Thyroid gland (tissue), 4 donors: ENCODE results near the gene GOLGA5. TPM values are rescaled to one million over a fixed set of nuclear protein-coding genes. Genes with fewer than 3 reads are reported as not detected.

Experiments used
- DNase-seq, 2 donors: peaks; one replicate each; pipeline ENCODE4 v3.0.0-alpha.2; 2019
- H3K27ac ChIP-seq, 3 donors: fragments of 200-600 bp; sonication (generic); 1 replicate in 2 of 3; 2 replicates in 1 of 3; pipeline ENCODE4 v1.5.1; 2016 to 2019; ENCODE audit warnings: mild to moderate bottlenecking in 1 of 3, moderate library complexity in 1 of 3
- H3K27me3 ChIP-seq: fragments of 200-600 bp; sonication (generic); one replicate; pipeline ENCODE4 v1.5.1; 2019
- H3K36me3 ChIP-seq, 2 donors: fragments of 200-600 bp; sonication (generic); one replicate each; pipeline ENCODE4 v1.5.1; 2016 to 2019
- H3K4me1 ChIP-seq, 2 donors: fragments of 200-600 bp; sonication (generic); one replicate each; pipeline ENCODE4 v1.5.1; 2017 to 2019
- H3K4me3 ChIP-seq, 3 donors: fragments of 200-600 bp; sonication (generic); replicated peaks in 1 of 3; 1 replicate in 2 of 3; 2 replicates in 1 of 3; pipeline ENCODE4 v1.5.1; 2016; ENCODE audit warnings: mild to moderate bottlenecking in 1 of 3
- H3K9me3 ChIP-seq: fragments of 200-600 bp; sonication (generic); one replicate; pipeline ENCODE4 v1.5.1; 2017
- CTCF ChIP-seq, 6 experiments: fragments of 200-600 bp in 3 of 6; fragments of 450-650 bp in 3 of 6; sonication (generic) in 3 of 6; IDR thresholded peaks; one replicate each; pipeline ENCODE4 v1.5.1; 2016 to 2019; ENCODE audit warnings: antibody characterized with exemption in 6 of 6, mild to moderate bottlenecking in 2 of 6, inconsistent platforms in 1 of 6, moderate library complexity in 1 of 6
- POLR2A ChIP-seq, 2 donors: fragments of 450-650 bp; IDR thresholded peaks; one replicate each; pipeline ENCODE4 v1.6.1; 2017; ENCODE audit warnings: antibody characterized with exemption in 2 of 2, mild to moderate bottlenecking in 2 of 2, moderate library complexity in 1 of 2
- WGBS, 2 donors: methylation state at CpG; one replicate each; pipeline ENCODE4 v1.1.5; 2017; 5-methylcytosine and 5-hydroxymethylcytosine counted together
- intact Hi-C: fragments of 100-400 bp; cut with DNase I; formaldehyde crosslinking; loops from one replicate; pipeline ENCODE4 v1.15.1; 2023
- total RNA-seq, 4 donors: library from RNA; depleted of rRNA; stranded (reverse); fragments of >200 nt; gene quantifications; one replicate each; pipeline ENCODE4 v1.2.3, GENCODE V29; 2016

Gene GOLGA5
- total RNA-seq, 4 donors from 2014 or later, result 54.5 to 58.2 (median 57.6) TPM

- H3K9me3 ChIP-seq, result no peaks in the 10 kb centered on the region
- no peak for DNase-seq
- no peak overlapping the region for H3K27ac ChIP-seq
- no peaks in the 10 kb centered on the region for H3K36me3 ChIP-seq
- no peak overlapping the region for H3K4me3 ChIP-seq
- no peak for TF ChIP-seq POLR2A (IDR thresholded peaks at IDR 0.05)
- TF ChIP-seq CTCF (IDR thresholded peaks at IDR 0.05), result no peak
- WGBS, 2 donors, result 44 to 59% methylated on average over 13 of the region's 13 CpGs
- intact Hi-C loops, result no loop called here
- H3K27me3 ChIP-seq, result no peaks in the 10 kb centered on the region
- no peaks in the 10 kb centered on the region for H3K4me1 ChIP-seq
Measured at GRCh38 chr14:92874962-92875661, 81.0 kb downstream of the GOLGA5 start.

- DNase-seq, result peak; percentile 17 to 33
- intact Hi-C loops, result no loop called here
- WGBS, 2 donors, result 36 to 45% methylated on average over 9 to 15 of the region's 18 CpGs
- no peak overlapping the region for H3K4me3 ChIP-seq
- no peaks in the 10 kb centered on the region for H3K9me3 ChIP-seq
- no peaks in the 10 kb centered on the region for H3K4me1 ChIP-seq
- no peaks in the 10 kb centered on the region for H3K27me3 ChIP-seq
- no peak for TF ChIP-seq CTCF (IDR thresholded peaks at IDR 0.05)
- TF ChIP-seq POLR2A (IDR thresholded peaks at IDR 0.05), result no peak
- no peak overlapping the region for H3K27ac ChIP-seq
- H3K36me3 ChIP-seq, result no peaks in the 10 kb centered on the region
Measured at GRCh38 chr14:92877757-92878431, 83.8 kb downstream of the GOLGA5 start.

- no peak for DNase-seq
- no peak for TF ChIP-seq CTCF (IDR thresholded peaks at IDR 0.05)
- no peak for TF ChIP-seq POLR2A (IDR thresholded peaks at IDR 0.05)
- no peaks in the 10 kb centered on the region for H3K27me3 ChIP-seq
- no peaks in the 10 kb centered on the region for H3K36me3 ChIP-seq
- intact Hi-C loops, result no loop called here
- 71 to 81% methylated on average over 7 of the region's 7 CpGs for WGBS, 2 donors
- no peak overlapping the region for H3K27ac ChIP-seq
- H3K9me3 ChIP-seq, result no peaks in the 10 kb centered on the region
- H3K4me3 ChIP-seq, result no peak overlapping the region
- no peaks in the 10 kb centered on the region for H3K4me1 ChIP-seq
Measured at GRCh38 chr14:92880351-92880750, 86.2 kb downstream of the GOLGA5 start.

- Histone ChIP-seq H3K9me3 (no peaks in the 10 kb centered on the region), H3K36me3 (no peaks in the 10 kb centered on the region), H3K4me1 (no peaks in the 10 kb centered on the region), H3K4me3 (no peak overlapping the region), H3K27ac (no peak overlapping the region), H3K27me3 (no peaks in the 10 kb centered on the region)
- intact Hi-C loops, result no loop called here
- no peak for DNase-seq
- 19 to 37% methylated on average over 11 to 12 of the region's 12 CpGs for WGBS, 2 donors
- TF ChIP-seq POLR2A (IDR thresholded peaks at IDR 0.05) (no peak), CTCF (IDR thresholded peaks at IDR 0.05) (peak in 2 of 6 experiments; percentile 9 to 29)
Measured at GRCh38 chr14:92880851-92881250, 86.7 kb downstream of the GOLGA5 start.

- WGBS, 2 donors, result 93 to 94% methylated on average over 5 of the region's 5 CpGs
- intact Hi-C loops, result no loop called here
- DNase-seq, result no peak
- H3K27me3 ChIP-seq, result no peaks in the 10 kb centered on the region
- no peak overlapping the region for H3K4me3 ChIP-seq
- no peaks in the 10 kb centered on the region for H3K4me1 ChIP-seq
- TF ChIP-seq CTCF (IDR thresholded peaks at IDR 0.05), result no peak
- no peak overlapping the region for H3K27ac ChIP-seq
- H3K9me3 ChIP-seq, result no peaks in the 10 kb centered on the region
- H3K36me3 ChIP-seq, result no peaks in the 10 kb centered on the region
Measured at GRCh38 chr14:92883066-92883465, 89.0 kb downstream of the GOLGA5 start.
